Tibial artery (tissue), 4 donors: ENCODE measurements around the gene LIG3.
A peak's percentile ranks its signal among the peaks of the same experiment; 100 is the strongest.

Experiments
- DNase-seq, 2 donors: peaks; one replicate each; pipeline ENCODE4 v3.0.0-alpha.2; 2019
- H3K27ac ChIP-seq, 2 donors: fragments of 200-600 bp; sonication (generic) in 1 of 2; 1 replicate in 1 of 2; 2 replicates in 1 of 2; pipeline ENCODE4 v1.5.1; 2018 to 2019; ENCODE audit warnings: mild to moderate bottlenecking in 1 of 2
- H3K27me3 ChIP-seq, 2 donors: fragments of 200-600 bp; sonication (generic) in 1 of 2; one replicate each; pipeline versions ENCODE4 v1.5.1 to v1.6.0; 2016 to 2019
- H3K36me3 ChIP-seq, 3 donors: fragments of 200-600 bp; sonication (generic) in 2 of 3; one replicate each; pipeline ENCODE4 v1.5.1; 2016 to 2019; ENCODE audit warnings: mild to moderate bottlenecking in 2 of 3
- H3K4me1 ChIP-seq, 4 donors: fragments of 200-600 bp; sonication (generic) in 2 of 4; 1 replicate in 3 of 4; 2 replicates in 1 of 4; pipeline ENCODE4 v1.5.1; 2016 to 2019
- H3K4me3 ChIP-seq, 2 donors: fragments of 200-600 bp; sonication (generic) in 1 of 2; 1 replicate in 1 of 2; 2 replicates in 1 of 2; pipeline ENCODE4 v1.5.1; 2018 to 2019; ENCODE audit warnings: mild to moderate bottlenecking in 2 of 2
- H3K9me3 ChIP-seq, 3 donors: fragments of 200-600 bp; sonication (generic) in 1 of 3; one replicate each; pipeline ENCODE4 v1.5.1; 2016 to 2019
- intact Hi-C: fragments of 100-400 bp; cut with DNase I; formaldehyde crosslinking; loops from one replicate; pipeline ENCODE4 v1.15.0; 2023; ENCODE audit warnings: low total_unique reads
- TF ChIP-seq, protein P1 (sequence below), 2 experiments: fragments of 200-600 bp in 1 of 2; fragments of 450-650 bp in 1 of 2; IDR thresholded peaks; one replicate each; pipeline ENCODE4 v1.5.1; 2017 to 2019; ENCODE audit warnings: antibody characterized with exemption in 2 of 2, mild to moderate bottlenecking in 1 of 2, moderate library complexity in 1 of 2

LIG3 gene

GRCh38 chr17:34981538-34982241, 1.4 kb downstream of the LIG3 start:
- no peak for DNase-seq
- intact Hi-C loops, result loop anchor here (10.0 kb wide), 2 partner anchors 133 to 1613 kb away; partner anchors contain the start of genes DHRS11 and RAD51D
- H3K27ac ChIP-seq, result peak overlapping the region; percentile 97 to 99

GRCh38 chr17:34987232-34987631, 6.9 kb downstream of the LIG3 start:
- H3K36me3 ChIP-seq, result peaks cover 47 to 75% (median 52%) of the 10 kb centered on the region in 3 donors
- TF ChIP-seq, protein P1, sequence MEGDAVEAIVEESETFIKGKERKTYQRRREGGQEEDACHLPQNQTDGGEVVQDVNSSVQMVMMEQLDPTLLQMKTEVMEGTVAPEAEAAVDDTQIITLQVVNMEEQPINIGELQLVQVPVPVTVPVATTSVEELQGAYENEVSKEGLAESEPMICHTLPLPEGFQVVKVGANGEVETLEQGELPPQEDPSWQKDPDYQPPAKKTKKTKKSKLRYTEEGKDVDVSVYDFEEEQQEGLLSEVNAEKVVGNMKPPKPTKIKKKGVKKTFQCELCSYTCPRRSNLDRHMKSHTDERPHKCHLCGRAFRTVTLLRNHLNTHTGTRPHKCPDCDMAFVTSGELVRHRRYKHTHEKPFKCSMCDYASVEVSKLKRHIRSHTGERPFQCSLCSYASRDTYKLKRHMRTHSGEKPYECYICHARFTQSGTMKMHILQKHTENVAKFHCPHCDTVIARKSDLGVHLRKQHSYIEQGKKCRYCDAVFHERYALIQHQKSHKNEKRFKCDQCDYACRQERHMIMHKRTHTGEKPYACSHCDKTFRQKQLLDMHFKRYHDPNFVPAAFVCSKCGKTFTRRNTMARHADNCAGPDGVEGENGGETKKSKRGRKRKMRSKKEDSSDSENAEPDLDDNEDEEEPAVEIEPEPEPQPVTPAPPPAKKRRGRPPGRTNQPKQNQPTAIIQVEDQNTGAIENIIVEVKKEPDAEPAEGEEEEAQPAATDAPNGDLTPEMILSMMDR (IDR thresholded peaks at IDR 0.05), result no peak
- H3K4me3 ChIP-seq, result no peak overlapping the region
- H3K4me1 ChIP-seq, result peaks cover 0 to 14% (median 5%) of the 10 kb centered on the region in 4 donors
- DNase-seq, result no peak
- H3K9me3 ChIP-seq, result no peaks in the 10 kb centered on the region
- H3K27ac ChIP-seq, result no peak overlapping the region
- intact Hi-C loops, result loop anchor here (10.0 kb wide), 2 partner anchors 128 to 1608 kb away; partner anchors contain the start of genes DHRS11 and RAD51D
- H3K27me3 ChIP-seq, result no peaks in the 10 kb centered on the region

More at GRCh38 chr17:34981538-34982241, 1.4 kb downstream of the LIG3 start:
- Histone ChIP-seq H3K4me3 (peak overlapping the region; percentile 86 to 92), H3K27me3 (no peaks in the 10 kb centered on the region), H3K36me3 (peaks cover 9 to 30% (median 11%) of the 10 kb centered on the region in 3 donors), H3K4me1 (peaks cover 0 to 30% (median 18%) of the 10 kb centered on the region in 4 donors), H3K9me3 (no peaks in the 10 kb centered on the region)
- TF ChIP-seq, protein P1 (IDR thresholded peaks at IDR 0.05), result no peak

- peaks cover 57 to 82% (median 64%) of the 10 kb centered on the region in 3 donors for H3K36me3 ChIP-seq
- H3K27me3 ChIP-seq, result no peaks in the 10 kb centered on the region
- intact Hi-C loops, result loop anchor here (10.0 kb wide), 2 partner anchors 126 to 1606 kb away; partner anchors contain the start of genes DHRS11 and RAD51D
- H3K9me3 ChIP-seq, result no peaks in the 10 kb centered on the region
- H3K4me1 ChIP-seq, result peaks cover 0 to 2% (median under 1%) of the 10 kb centered on the region in 4 donors
- no peak overlapping the region for H3K4me3 ChIP-seq
- DNase-seq, result no peak
- TF ChIP-seq, protein P1 (IDR thresholded peaks at IDR 0.05), result no peak
- no peak overlapping the region for H3K27ac ChIP-seq
These were observed 8.3 kb downstream of the LIG3 start for GRCh38 chr17:34988644-34989043.

DNA sequence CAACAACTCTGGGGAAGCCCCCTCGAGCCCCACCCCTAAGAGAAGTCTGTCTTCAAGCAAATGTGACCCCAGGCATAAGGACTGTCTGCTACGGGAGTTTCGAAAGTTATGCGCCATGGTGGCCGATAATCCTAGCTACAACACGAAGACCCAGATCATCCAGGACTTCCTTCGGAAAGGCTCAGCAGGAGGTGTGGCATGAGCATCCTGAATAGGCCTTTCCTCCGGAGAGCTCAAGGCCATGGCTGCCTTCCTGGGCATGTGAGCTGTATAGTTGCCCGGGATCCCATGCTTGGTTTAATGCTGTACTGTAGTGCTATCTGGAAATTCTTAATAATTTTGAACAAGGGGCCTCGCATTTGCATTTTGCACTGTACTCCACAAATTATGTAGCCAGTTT, 9.2 kb downstream of the LIG3 start:
- intact Hi-C loops, result loop anchor here (10.0 kb wide), 2 partner anchors 125 to 1605 kb away; partner anchors contain the start of genes DHRS11 and RAD51D
- H3K4me3 ChIP-seq, result no peak overlapping the region
- no peaks in the 10 kb centered on the region for H3K27me3 ChIP-seq
- no peaks in the 10 kb centered on the region for H3K4me1 ChIP-seq
- TF ChIP-seq, protein P1 (IDR thresholded peaks at IDR 0.05), result no peak
- DNase-seq, result no peak
- no peak overlapping the region for H3K27ac ChIP-seq
- H3K36me3 ChIP-seq, result peaks cover 62 to 88% (median 72%) of the 10 kb centered on the region in 3 donors
- H3K9me3 ChIP-seq, result no peaks in the 10 kb centered on the region

DNA sequence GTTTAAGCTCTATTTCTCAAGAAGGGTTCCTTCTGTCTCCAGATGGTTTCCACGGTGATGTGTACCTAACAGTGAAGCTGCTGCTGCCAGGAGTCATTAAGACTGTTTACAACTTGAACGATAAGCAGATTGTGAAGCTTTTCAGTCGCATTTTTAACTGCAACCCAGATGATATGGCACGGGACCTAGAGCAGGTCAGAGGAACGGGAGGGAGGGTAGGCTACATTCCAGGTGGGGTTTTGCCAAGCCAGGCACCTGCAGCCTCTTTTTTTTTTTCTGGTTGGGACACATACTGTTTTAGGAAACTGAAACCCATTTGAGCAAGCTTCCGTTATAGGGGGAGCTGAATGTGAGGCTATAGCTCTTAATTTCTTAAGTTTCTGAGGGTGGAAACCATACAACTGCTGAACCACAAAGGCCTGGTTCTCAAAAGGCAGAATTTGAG, 10.6 kb downstream of the LIG3 start:
- Histone ChIP-seq H3K27me3 (no peaks in the 10 kb centered on the region), H3K9me3 (no peaks in the 10 kb centered on the region), H3K27ac (no peak overlapping the region), H3K4me1 (no peaks in the 10 kb centered on the region), H3K36me3 (peaks cover 65 to 90% (median 82%) of the 10 kb centered on the region in 3 donors), H3K4me3 (no peak overlapping the region)
- intact Hi-C loops, result no loop called here
- TF ChIP-seq, protein P1 (IDR thresholded peaks at IDR 0.05), result no peak
- DNase-seq, result no peak
